Measurements from ENCODE around the gene SPINK8.
"Not testable (repeated sequence)": the region's sequence is repeated elsewhere in the genome, so short reads cannot be mapped to it uniquely, and the experiment has no call there.

SPINK8 gene

DNA sequence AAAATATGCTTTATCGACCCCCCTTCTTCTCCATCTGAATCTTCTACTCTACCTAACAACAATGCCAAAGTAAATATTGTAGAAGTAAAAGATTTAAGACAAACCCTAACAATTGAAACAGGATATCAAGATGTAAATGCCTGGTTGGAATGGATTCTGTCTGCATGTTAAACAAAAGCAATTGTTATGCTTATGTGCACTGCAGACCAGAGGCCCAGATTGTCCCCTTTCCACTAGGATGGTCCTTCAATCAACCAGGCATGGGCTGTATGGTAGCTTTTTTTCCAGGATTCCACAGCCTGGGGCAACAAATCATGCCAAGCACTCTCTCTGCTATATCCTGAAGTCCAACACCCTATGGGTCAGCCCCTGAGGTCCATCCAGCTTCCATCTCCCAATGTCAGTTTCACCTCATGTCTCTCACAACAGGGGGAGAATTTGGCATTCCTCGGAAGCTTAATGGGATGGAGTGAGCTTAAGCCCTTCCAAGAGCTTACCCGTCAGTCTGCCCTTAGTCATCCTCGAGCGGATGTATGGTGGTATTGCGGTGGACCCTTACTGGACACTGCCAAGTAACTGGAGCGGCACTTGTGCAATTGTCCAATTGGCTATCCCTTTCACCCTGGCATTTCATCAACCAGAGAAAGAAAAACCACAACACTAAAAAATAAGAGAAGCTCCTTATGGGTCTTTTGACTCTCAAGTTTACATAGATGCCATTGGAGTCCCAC lies 56.4 kb downstream of the SPINK8 start:
- DNase-seq (ENCODE audit: low spot score): no peak

- no peak for DNase-seq (ENCODE audit: low spot score)
Observed at GRCh38 chr3:48275287-48276027, 58.0 kb downstream of the SPINK8 start.

DNA sequence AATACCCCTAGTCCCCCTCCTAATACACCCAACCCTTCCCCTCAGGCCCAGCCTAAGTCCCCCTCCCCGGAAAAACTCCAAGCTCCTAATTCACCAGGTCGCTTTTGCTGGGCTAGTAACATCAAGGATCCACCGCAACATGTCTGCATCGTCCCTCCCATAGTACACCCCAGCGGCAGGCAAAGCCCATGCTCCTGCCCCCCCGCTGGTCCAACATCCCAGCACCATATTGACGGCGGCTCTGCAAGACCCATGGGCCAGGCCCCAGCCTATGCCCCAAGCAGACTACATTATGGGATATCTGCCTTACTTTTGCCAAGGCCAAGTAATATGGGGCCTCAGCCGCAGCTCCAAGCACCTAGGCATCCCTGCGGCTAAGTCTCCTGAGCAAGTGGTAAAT lies 59.0 kb downstream of the SPINK8 start:
- no peak for DNase-seq (ENCODE audit: low spot score)

- peak; percentile 66 for DNase-seq (ENCODE audit: low spot score)
Observed at GRCh38 chr3:48273594-48274211, 59.8 kb downstream of the SPINK8 start.

- no peak for DNase-seq (ENCODE audit: low spot score)
Observed at GRCh38 chr3:48271763-48272498, 61.5 kb downstream of the SPINK8 start.

- not testable (repeated sequence) for DNase-seq (ENCODE audit: low spot score)
Observed at GRCh38 chr3:48271223-48271622, 62.2 kb downstream of the SPINK8 start.

DNA sequence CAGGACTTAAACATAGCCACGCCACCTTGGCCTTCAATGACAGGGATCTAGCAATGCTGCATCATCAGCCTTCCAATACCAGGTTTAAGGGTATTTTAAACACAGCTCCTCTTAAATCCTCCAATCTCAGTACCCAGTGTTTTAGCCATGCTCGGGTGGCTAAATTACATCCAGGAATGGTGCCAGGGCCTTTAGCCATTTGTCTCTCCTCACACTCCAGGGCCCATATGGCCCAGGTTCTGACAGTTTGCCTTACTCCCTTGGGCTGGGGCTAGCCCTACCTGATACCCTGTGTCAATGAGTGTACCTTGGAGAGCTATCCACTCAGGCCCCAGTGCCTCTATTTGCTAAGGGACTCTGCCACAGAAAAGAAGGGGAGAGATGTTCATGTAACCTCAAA lies 63.2 kb downstream of the SPINK8 start:
- no peak for DNase-seq (ENCODE audit: low spot score)

GRCh38 chr3:48269592-48269991 lies 63.9 kb downstream of the SPINK8 start:
- no peak for DNase-seq (ENCODE audit: low spot score)

DNA sequence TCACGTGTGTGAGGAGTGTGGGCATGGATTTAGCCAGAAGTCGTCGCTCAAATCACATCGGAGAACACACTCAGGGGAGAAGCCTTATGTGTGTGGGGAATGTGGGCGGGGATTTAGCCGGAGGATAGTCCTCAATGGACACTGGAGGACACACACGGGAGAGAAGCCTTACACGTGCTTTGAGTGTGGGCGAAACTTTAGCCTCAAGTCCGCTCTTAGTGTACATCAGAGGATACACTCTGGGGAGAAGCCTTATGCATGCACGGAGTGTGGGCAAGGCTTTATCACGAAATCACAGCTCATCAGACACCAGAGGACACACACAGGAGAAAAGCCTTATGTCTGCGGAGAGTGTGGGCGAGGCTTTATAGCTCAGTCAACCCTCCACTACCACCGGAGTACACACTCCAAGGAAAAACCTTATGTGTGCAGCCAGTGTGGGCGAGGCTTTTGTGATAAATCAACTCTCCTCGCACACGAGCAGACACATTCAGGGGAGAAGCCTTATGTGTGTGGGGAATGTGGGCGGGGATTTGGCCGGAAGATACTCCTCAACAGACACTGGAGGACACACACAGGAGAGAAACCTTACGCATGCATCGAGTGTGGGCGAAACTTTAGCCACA lies 64.4 kb downstream of the SPINK8 start:
- DNase-seq (ENCODE audit: low spot score): no peak

GRCh38 chr3:48268381-48268935 lies 65.0 kb downstream of the SPINK8 start:
- DNase-seq (ENCODE audit: low spot score): no peak

- DNase-seq (ENCODE audit: low spot score): no peak
Observed at GRCh38 chr3:48267782-48268181, 65.7 kb downstream of the SPINK8 start.

- no peak for DNase-seq (ENCODE audit: low spot score)
Observed at GRCh38 chr3:48258530-48258929, 74.9 kb downstream of the SPINK8 start.

Data from ecto neural progenitor cell (in vitro differentiated cells).